ENCODE data around the gene GPR151. TPM values are rescaled to one million over a fixed set of nuclear protein-coding genes. Genes with fewer than 3 reads are reported as not detected.
"Not testable (repeated sequence)": the region's sequence is repeated elsewhere in the genome, so short reads cannot be mapped to it uniquely, and the experiment has no call there.

GPR151 gene
- not detected in 2 replicates for total RNA-seq (2012; rRNA removed)

- no peak within 1 kb of the TSS for H3K9ac ChIP-seq (ENCODE audit: low read depth, low read length)
- H3K27me3 ChIP-seq (ENCODE audit: control insufficient read depth, insufficient read depth, low read length), result no peaks in the 10 kb centered on the region
- H3K9me3 ChIP-seq (replicated peaks; ENCODE audit: low read length), result no peaks in the 10 kb centered on the region
- no peak within 1 kb of the TSS for H3K4me3 ChIP-seq (ENCODE audit: low read length)
- no peaks in the 10 kb centered on the region for H3K4me1 ChIP-seq (ENCODE audit: control insufficient read depth, insufficient read depth, low read length)
- H3K4me2 ChIP-seq (ENCODE audit: low read length), result no peak within 1 kb of the TSS
- peaks cover 17% of the 10 kb centered on the region for H3K36me3 ChIP-seq (ENCODE audit: insufficient read depth, low read length)
Observed at GRCh38 chr5:146516151-146516475, at the start of gene GPR151. Gene GPR151, minus strand, starts transcription at chr5:146516190. Its CDS starts 77 bp downstream, at chr5:146516113.

GRCh38 chr5:146564007-146564762 lies 48.2 kb upstream of the GPR151 start:
- Histone ChIP-seq H3K4me2 (ENCODE audit: low read length) (no peak overlapping the region), H3K9me3 (replicated peaks; ENCODE audit: low read length) (no peaks in the 10 kb centered on the region), H3K36me3 (ENCODE audit: insufficient read depth, low read length) (no peaks in the 10 kb centered on the region), H3K9ac (ENCODE audit: low read depth, low read length) (no peak overlapping the region), H3K27me3 (ENCODE audit: control insufficient read depth, insufficient read depth, low read length) (peaks cover 4% of the 10 kb centered on the region), H3K4me3 (ENCODE audit: low read length) (no peak overlapping the region), H3K4me1 (ENCODE audit: control insufficient read depth, insufficient read depth, low read length) (peaks cover 10% of the 10 kb centered on the region)

DNA sequence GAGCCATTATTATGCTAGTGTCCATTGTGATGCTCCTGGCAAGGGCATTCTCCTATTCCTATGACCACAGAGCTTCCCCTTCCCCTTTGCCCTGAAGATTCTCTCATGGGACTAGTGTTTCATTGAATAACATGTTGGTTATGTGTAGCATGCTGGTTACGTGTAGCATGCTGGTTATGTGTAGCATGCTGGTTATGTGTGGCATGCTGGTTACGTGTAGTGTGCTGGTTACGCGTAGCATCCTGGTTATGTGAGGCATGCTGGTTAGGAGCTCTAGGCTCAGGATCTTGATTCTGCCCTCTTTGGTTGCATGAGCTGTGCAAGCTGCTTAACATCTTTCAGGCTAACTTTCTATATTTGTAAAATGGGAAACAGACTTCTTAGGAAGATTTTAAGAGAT lies 46.5 kb upstream of the GPR151 start:
- no peak overlapping the region for H3K4me3 ChIP-seq (ENCODE audit: low read length)
- no peak overlapping the region for H3K9ac ChIP-seq (ENCODE audit: low read depth, low read length)
- H3K36me3 ChIP-seq (ENCODE audit: insufficient read depth, low read length), result no peaks in the 10 kb centered on the region
- H3K27me3 ChIP-seq (ENCODE audit: control insufficient read depth, insufficient read depth, low read length), result peaks cover 4% of the 10 kb centered on the region
- no peak overlapping the region for H3K4me2 ChIP-seq (ENCODE audit: low read length)
- no peaks in the 10 kb centered on the region for H3K9me3 ChIP-seq (replicated peaks; ENCODE audit: low read length)
- peaks cover 10% of the 10 kb centered on the region for H3K4me1 ChIP-seq (ENCODE audit: control insufficient read depth, insufficient read depth, low read length)

DNA sequence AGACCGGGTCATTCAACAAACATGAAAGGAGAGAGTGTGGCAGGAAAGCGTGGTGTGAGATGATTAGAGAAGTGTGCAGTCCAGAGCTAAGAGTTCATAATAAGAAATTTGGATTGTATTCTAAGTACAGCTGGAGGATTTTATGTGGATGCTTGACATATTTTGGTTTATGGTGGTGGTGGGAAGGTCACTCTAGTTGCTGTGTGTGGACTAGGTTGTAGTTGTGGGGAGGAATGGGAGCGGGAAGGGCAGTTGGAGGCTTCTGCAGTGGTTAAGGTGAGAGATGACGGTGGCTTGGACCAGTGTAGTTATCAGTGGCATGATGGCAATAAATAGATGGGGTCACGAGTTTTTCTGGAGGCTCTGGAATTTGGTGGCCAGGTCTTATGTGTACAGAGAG lies 45.7 kb upstream of the GPR151 start:
- Histone ChIP-seq H3K36me3 (ENCODE audit: insufficient read depth, low read length) (no peaks in the 10 kb centered on the region), H3K4me1 (ENCODE audit: control insufficient read depth, insufficient read depth, low read length) (peaks cover 10% of the 10 kb centered on the region)

GRCh38 chr5:146560205-146560812 lies 44.3 kb upstream of the GPR151 start:
- H3K9ac ChIP-seq (ENCODE audit: low read depth, low read length), result no peak overlapping the region
- H3K9me3 ChIP-seq (replicated peaks; ENCODE audit: low read length), result no peaks in the 10 kb centered on the region
- H3K4me1 ChIP-seq (ENCODE audit: control insufficient read depth, insufficient read depth, low read length), result peaks cover 10% of the 10 kb centered on the region
- no peak overlapping the region for H3K4me2 ChIP-seq (ENCODE audit: low read length)
- no peaks in the 10 kb centered on the region for H3K36me3 ChIP-seq (ENCODE audit: insufficient read depth, low read length)
- no peak overlapping the region for H3K4me3 ChIP-seq (ENCODE audit: low read length)
- H3K27me3 ChIP-seq (ENCODE audit: control insufficient read depth, insufficient read depth, low read length), result peaks cover 4% of the 10 kb centered on the region

More for the DNA sequence above, 45.7 kb upstream of the GPR151 start:
- no peaks in the 10 kb centered on the region for H3K9me3 ChIP-seq (replicated peaks; ENCODE audit: low read length)
- H3K27me3 ChIP-seq (ENCODE audit: control insufficient read depth, insufficient read depth, low read length), result peaks cover 4% of the 10 kb centered on the region
- no peak overlapping the region for H3K9ac ChIP-seq (ENCODE audit: low read depth, low read length)
- no peak overlapping the region for H3K4me2 ChIP-seq (ENCODE audit: low read length)
- H3K4me3 ChIP-seq (ENCODE audit: low read length), result no peak overlapping the region

GRCh38 chr5:146556884-146557283 lies 40.9 kb upstream of the GPR151 start:
- H3K4me3 ChIP-seq (ENCODE audit: low read length); H3K9me3 ChIP-seq (replicated peaks; ENCODE audit: low read length); H3K36me3 ChIP-seq (ENCODE audit: insufficient read depth, low read length); H3K9ac ChIP-seq (ENCODE audit: low read depth, low read length); H3K4me2 ChIP-seq (ENCODE audit: low read length); H3K27me3 ChIP-seq (ENCODE audit: control insufficient read depth, insufficient read depth, low read length): not testable (repeated sequence)
- peaks cover 10% of the 10 kb centered on the region for H3K4me1 ChIP-seq (ENCODE audit: control insufficient read depth, insufficient read depth, low read length)

- Histone ChIP-seq H3K4me1 (ENCODE audit: control insufficient read depth, insufficient read depth, low read length) (no peaks in the 10 kb centered on the region), H3K4me2 (ENCODE audit: low read length) (no peak overlapping the region), H3K9ac (ENCODE audit: low read depth, low read length) (no peak overlapping the region), H3K9me3 (replicated peaks; ENCODE audit: low read length) (no peaks in the 10 kb centered on the region), H3K27me3 (ENCODE audit: control insufficient read depth, insufficient read depth, low read length) (peaks cover 5% of the 10 kb centered on the region), H3K36me3 (ENCODE audit: insufficient read depth, low read length) (no peaks in the 10 kb centered on the region), H3K4me3 (ENCODE audit: low read length) (no peak overlapping the region)
Observed at GRCh38 chr5:146553446-146553845, 37.5 kb upstream of the GPR151 start.

- H3K36me3 ChIP-seq (ENCODE audit: insufficient read depth, low read length), result no peaks in the 10 kb centered on the region
- no peak overlapping the region for H3K4me3 ChIP-seq (ENCODE audit: low read length)
- peaks cover 11% of the 10 kb centered on the region for H3K27me3 ChIP-seq (ENCODE audit: control insufficient read depth, insufficient read depth, low read length)
- no peak overlapping the region for H3K4me2 ChIP-seq (ENCODE audit: low read length)
- no peak overlapping the region for H3K9ac ChIP-seq (ENCODE audit: low read depth, low read length)
- H3K4me1 ChIP-seq (ENCODE audit: control insufficient read depth, insufficient read depth, low read length), result no peaks in the 10 kb centered on the region
- H3K9me3 ChIP-seq (replicated peaks; ENCODE audit: low read length), result no peaks in the 10 kb centered on the region
Observed at GRCh38 chr5:146549615-146550014, 33.6 kb upstream of the GPR151 start.

- H3K4me3 ChIP-seq (ENCODE audit: low read length), result no peak overlapping the region
- H3K4me1 ChIP-seq (ENCODE audit: control insufficient read depth, insufficient read depth, low read length), result no peaks in the 10 kb centered on the region
- H3K9ac ChIP-seq (ENCODE audit: low read depth, low read length), result no peak overlapping the region
- peaks cover 11% of the 10 kb centered on the region for H3K27me3 ChIP-seq (ENCODE audit: control insufficient read depth, insufficient read depth, low read length)
- H3K36me3 ChIP-seq (ENCODE audit: insufficient read depth, low read length), result no peaks in the 10 kb centered on the region
- H3K4me2 ChIP-seq (ENCODE audit: low read length), result no peak overlapping the region
- H3K9me3 ChIP-seq (replicated peaks; ENCODE audit: low read length), result no peaks in the 10 kb centered on the region
Observed at GRCh38 chr5:146548781-146549449, 32.9 kb upstream of the GPR151 start.

DNA sequence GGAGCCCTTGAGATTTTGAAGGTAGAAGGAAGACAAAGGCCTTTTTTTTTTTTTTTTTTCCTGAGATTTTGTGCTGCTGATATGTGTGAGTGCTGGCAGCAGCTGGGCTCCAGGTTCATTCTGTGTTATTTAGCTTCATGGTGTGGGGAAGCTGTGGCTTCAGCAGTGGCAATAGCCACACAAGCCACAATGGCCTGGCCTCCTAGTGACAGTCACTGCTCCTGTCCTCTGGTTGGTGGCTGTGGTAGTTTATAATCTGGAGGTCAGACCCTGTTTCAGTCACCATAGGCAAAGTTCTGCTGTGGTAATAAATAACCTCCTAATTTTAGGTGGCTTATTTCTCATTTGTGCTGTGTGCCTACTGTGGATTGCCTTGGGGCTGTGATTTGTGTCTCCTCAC lies 28.2 kb upstream of the GPR151 start:
- H3K9ac ChIP-seq (ENCODE audit: low read depth, low read length), result no peak overlapping the region
- H3K9me3 ChIP-seq (replicated peaks; ENCODE audit: low read length), result no peaks in the 10 kb centered on the region
- H3K4me1 ChIP-seq (ENCODE audit: control insufficient read depth, insufficient read depth, low read length), result no peaks in the 10 kb centered on the region
- peaks cover 7% of the 10 kb centered on the region for H3K27me3 ChIP-seq (ENCODE audit: control insufficient read depth, insufficient read depth, low read length)
- H3K36me3 ChIP-seq (ENCODE audit: insufficient read depth, low read length), result no peaks in the 10 kb centered on the region
- H3K4me3 ChIP-seq (ENCODE audit: low read length), result no peak overlapping the region
- no peak overlapping the region for H3K4me2 ChIP-seq (ENCODE audit: low read length)

GRCh38 chr5:146541958-146542849 lies 26.2 kb upstream of the GPR151 start:
- H3K27me3 ChIP-seq (ENCODE audit: control insufficient read depth, insufficient read depth, low read length), result peaks cover 3% of the 10 kb centered on the region
- no peaks in the 10 kb centered on the region for H3K9me3 ChIP-seq (replicated peaks; ENCODE audit: low read length)
- H3K4me1 ChIP-seq (ENCODE audit: control insufficient read depth, insufficient read depth, low read length), result no peaks in the 10 kb centered on the region
- H3K36me3 ChIP-seq (ENCODE audit: insufficient read depth, low read length), result no peaks in the 10 kb centered on the region
- no peak overlapping the region for H3K9ac ChIP-seq (ENCODE audit: low read depth, low read length)
- no peak overlapping the region for H3K4me2 ChIP-seq (ENCODE audit: low read length)
- no peak overlapping the region for H3K4me3 ChIP-seq (ENCODE audit: low read length)
